Gastroesophageal sphincter (tissue), 3 donors: Measurements from ENCODE around the gene SSUH2.

Source experiments
- POLR2A ChIP-seq, 2 donors: fragments of 450-650 bp; IDR thresholded peaks; one replicate each; pipeline ENCODE4 v1.6.1; 2017; ENCODE audit warnings: antibody characterized with exemption in 2 of 2, mild to moderate bottlenecking in 2 of 2, moderate library complexity in 1 of 2
- POLR2AphosphoS5 ChIP-seq: sonication (generic); formaldehyde crosslinking; IDR thresholded peaks from one replicate; pipeline ENCODE4 v1.6.1; 2017; ENCODE audit warnings: antibody characterized with exemption
- TF ChIP-seq, protein P1 (sequence below), 4 experiments: fragments of 200-600 bp in 2 of 4; fragments of 450-650 bp in 2 of 4; sonication (generic) in 1 of 4; IDR thresholded peaks; one replicate each; pipeline ENCODE4 v1.5.1; 2017 to 2019; ENCODE audit warnings: antibody characterized with exemption in 4 of 4, mild to moderate bottlenecking in 2 of 4, moderate library complexity in 2 of 4

GRCh38 chr3:8608041-8608790 lies 36.4 kb downstream of the SSUH2 start:
- TF ChIP-seq, protein P1, sequence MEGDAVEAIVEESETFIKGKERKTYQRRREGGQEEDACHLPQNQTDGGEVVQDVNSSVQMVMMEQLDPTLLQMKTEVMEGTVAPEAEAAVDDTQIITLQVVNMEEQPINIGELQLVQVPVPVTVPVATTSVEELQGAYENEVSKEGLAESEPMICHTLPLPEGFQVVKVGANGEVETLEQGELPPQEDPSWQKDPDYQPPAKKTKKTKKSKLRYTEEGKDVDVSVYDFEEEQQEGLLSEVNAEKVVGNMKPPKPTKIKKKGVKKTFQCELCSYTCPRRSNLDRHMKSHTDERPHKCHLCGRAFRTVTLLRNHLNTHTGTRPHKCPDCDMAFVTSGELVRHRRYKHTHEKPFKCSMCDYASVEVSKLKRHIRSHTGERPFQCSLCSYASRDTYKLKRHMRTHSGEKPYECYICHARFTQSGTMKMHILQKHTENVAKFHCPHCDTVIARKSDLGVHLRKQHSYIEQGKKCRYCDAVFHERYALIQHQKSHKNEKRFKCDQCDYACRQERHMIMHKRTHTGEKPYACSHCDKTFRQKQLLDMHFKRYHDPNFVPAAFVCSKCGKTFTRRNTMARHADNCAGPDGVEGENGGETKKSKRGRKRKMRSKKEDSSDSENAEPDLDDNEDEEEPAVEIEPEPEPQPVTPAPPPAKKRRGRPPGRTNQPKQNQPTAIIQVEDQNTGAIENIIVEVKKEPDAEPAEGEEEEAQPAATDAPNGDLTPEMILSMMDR (IDR thresholded peaks at IDR 0.05), result no peak
- no peak for TF ChIP-seq POLR2A (IDR thresholded peaks at IDR 0.05)
- TF ChIP-seq POLR2AphosphoS5, result no peak
